ENCODE measurements around the gene EFCAB11.

GRCh38 chr14:89986462-89987160 lies 32.1 kb upstream of the EFCAB11 start:
- TF ChIP-seq CTCF (IDR thresholded peaks at IDR 0.05) (no peak), POLR2A (IDR thresholded peaks at IDR 0.05) (no peak)

All from esophagus squamous epithelium (tissue), 4 donors.